NCI-H128 (cell line): ENCODE measurements around the gene GRIA3.

ENCODE experiments used
- DNase-seq: peaks from one replicate; lab custom pipeline; 2025; ENCODE audit not compliant: unreplicated experiment; lab: John Stamatoyannopoulos, UW

The GRIA3 gene

DNA sequence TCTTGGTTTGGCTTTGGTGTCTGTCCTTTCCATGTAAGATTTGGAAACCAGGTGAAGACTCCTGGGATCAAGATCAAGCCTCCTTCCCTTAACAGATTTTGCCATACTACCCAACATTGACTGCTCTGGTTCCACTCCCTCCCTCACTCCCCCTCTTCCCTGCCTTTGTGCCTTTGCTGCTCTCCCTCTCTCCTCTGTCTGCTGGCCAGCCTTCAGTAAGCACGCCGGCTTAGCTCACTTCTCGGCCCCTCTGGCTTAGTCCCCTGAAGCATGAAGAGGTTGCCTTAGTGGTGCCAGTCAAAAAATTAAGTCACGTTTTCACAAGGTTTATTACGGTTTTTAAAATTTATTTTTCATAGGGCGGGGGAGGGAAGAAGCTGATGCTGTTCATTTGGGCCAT lies 6.0 kb downstream of the GRIA3 start:
- no peak for DNase-seq

DNA sequence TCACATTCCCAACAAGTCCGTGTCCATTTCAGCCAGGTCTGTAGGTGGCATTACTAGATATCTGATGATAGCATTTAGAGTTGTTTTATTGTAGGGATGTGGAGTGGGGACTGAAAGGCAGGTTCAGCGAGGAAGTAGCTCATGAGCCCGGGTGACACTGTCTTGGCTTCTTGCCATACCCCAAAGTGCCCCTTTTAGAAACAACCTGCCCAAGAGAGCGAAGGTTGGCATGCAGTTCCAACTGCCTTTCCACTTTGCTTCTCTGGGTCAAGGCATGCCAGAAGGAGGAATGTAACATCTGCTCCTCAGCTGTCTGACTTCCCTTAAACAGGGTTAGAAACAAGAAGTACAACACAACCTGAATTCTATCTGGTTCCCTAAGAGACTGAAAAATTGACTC lies 9.0 kb downstream of the GRIA3 start:
- DNase-seq: no peak

DNA sequence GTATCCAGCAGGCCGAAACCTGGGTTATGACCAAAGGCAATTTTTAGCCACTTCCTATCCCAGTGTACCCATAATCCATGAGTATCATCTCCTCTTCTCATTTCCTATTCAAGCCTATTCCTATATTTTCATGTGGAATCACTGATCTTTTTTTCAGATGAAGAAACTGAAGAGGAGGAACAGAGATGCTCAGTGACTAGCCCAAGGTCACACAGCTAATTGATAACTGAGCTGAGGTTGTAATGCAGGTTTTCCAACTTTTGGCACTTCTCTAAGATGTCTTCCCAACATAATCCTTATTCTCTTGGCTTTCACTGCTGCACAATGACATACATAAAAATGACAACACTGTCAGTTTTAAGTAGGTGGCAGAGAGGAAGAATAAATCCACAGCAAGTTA lies 15.3 kb downstream of the GRIA3 start:
- no peak for DNase-seq

DNA sequence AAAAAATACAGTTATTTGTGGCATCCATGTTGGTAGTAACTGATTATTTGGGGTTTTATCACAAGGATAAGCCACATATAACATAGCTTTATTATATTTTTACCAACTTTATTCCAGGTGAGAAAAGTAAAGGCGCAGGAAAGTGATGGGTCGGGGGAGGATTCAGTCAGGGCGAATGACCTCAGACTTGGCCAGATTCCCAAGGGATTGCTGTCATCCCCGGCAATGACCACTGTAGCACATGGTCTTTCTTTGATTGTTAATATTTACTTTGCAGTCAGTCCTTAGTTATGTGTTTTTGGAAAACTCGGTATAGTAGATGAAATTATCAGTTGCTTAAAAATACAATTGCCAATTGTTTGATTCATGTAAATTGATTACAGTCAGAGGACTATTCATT lies 17.6 kb downstream of the GRIA3 start:
- DNase-seq: no peak

DNA sequence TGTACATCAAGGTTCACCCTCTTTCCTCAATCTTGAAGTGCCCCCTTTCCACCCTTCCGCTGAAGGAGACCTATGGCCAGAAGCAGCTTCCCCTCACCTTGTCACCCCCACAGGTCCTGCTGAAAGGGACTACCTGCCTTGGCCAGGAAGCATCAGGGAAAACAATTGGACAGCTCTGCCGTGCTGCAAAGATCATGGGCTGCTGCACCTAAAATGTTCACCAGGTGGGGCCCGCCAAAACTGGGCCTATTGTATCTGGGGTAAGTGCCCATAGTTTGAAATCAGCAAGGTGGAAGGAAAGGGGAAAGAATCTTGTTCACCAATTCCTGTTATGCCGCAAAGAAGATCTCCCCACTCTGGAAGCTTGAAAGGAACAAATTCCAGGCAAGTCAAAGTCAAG lies 18.4 kb downstream of the GRIA3 start:
- DNase-seq: no peak

DNA sequence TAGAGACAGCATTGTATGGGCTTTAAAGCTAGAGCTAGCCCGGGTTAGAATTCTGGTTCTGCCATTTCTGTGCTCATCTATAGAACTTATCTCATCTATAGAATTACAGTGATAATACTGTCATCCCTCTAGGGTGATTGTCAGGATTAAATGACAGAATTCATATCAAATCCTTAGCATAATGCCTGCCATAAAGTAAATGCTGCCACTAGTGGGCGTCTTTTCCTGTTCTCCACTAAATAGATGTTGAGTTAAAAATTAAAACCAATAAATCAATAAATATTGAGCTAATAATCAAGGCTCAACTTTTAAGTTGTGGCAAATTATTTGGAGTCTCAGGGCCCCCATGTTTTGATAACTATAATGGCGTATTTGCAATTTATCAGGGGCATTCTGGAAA lies 19.7 kb downstream of the GRIA3 start:
- DNase-seq: no peak

DNA sequence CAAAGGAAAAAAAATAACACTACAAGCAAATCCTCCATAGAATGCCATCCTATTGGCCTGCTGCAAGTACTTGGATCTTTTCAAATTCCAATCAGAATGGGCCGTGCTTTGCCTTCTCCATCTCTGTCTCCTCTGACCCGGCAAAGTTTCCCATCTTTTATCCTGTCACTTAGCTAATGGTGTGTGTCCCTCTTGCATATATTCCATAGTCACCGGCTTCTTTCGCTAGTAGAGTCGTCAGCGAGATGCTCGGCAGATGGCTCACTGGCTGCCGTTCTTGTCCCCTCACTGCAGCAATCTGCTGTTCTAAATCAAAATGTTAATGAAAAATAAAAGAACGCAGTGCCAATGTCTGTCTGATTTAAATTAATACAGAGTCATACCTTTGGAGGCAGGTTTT lies 22.1 kb downstream of the GRIA3 start:
- DNase-seq: no peak

DNA sequence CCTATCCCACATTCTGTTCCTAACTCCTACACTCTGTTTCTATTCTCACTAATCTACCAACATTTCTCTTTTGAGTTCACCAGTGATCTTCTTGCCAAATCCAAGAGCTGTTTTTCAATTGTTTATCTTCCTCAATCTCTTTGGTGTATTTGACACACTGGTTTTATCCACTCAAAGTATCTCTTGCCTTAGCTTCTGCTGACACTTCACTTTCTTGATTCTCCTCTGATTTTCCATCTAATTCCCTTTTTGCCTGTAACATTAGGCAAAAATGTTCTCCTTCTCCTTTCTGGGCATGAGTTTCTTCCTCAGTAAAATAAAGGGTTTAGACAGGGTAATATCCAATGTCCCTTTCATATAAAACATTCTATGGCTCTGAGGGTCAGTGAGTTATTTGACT lies 26.2 kb downstream of the GRIA3 start:
- DNase-seq: no peak

DNA sequence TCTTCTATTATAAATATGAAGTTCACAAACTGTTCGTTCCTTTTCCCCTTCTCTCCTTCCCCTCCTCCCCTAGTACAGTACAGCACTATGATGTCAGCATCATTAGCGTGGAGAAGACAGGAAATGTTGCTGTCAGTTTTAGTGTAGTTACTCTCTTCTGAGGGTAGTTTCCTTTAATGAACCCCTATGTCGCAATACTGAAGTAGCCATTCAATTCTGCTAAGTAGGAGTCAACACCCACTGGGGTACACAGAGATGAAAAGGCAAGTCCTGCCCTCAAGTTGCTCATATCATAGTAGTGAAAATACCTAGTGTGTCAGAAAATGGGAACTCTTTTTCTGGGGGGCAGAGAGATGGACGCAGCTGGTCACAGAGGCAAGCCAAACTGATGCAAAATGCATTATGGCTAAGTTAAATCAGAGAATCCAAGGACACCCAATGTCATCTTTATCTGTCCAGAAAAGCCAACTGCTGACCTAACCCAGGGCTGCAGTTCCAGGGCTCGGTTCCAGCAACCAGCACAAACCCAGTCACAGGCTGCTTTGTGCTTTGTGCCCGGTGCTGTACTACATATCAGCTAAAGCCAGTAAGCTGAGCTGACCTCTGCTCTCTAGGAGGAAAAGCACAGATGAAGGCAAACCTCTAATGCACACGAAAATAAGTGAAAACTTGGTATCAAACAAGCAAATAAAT lies 31.5 kb downstream of the GRIA3 start:
- no peak for DNase-seq

DNA sequence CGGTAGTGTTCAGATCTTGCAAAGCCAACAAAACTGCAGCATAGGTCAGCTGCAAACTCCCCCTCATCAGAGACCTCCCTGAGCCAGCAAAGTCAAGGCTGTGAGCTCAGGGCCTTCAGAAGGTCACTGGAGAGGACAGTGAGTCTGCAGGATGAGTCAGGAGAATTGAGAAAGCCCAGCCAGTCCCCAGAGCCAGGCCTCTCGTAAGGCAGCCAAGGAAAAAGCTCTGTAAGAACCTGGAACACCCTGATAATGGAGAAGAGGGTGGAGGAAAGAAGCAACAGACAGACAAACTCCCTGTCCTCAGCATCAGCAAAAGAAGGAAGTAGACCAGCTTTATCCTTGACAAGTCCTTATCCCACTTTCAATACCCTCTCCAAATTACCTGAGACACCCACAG lies 33.0 kb downstream of the GRIA3 start:
- no peak for DNase-seq

DNA sequence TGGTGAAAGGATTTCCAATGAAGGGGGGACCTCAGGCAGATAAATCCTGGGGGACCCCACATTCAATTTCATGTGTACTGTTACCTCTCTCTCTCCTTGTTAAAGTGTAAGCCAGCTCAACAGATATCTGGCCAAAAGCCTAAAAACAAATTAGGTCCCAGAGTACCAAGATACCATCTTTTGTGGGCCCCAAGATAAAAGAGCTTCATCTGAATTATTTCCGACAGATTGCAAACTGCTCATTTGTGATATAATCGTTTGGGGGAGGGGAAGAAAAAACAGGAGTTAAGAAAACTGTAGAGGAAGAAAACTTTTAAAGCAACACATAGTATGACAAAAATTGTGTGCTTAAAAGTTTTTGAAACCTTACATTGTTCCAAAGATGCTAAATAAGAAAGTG lies 33.6 kb downstream of the GRIA3 start:
- no peak for DNase-seq

DNA sequence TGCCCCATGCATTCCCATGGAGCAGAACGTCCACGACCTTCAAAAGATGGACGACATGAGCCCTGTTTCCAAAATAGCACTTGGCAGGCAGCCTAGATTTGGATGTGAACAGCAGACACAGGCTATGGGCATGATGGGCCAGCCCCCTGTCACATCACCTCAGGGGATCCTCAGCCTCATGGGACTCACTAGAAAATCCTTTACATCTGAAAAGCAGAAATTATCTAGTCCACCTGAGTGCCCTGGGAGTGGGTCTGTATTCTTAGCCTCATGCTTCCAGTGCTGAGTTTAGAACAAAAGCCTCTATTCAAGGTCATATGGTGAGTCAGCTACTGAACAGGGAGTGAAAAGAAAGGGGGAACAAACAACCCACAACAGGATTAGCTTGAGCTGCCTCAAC lies 35.8 kb downstream of the GRIA3 start:
- no peak for DNase-seq

DNA sequence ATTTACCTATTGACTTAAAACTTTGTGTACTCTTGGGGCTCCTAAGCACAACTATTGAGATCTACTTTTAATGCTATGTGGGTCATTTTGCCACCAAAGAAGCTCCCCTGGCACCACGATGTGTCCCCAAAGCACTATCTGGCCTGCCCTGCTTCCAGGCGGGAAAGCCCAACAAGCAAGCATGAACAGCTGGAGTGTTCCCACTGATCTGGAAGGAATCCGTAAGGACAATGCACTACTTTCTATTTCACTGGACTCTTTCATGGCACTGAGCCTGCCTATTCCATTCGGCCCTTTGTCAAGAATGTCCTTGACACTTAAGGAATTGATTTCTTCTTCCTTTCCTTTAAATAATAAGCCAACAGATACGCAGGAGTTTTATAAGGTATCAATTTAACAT lies 38.8 kb downstream of the GRIA3 start:
- no peak for DNase-seq

DNA sequence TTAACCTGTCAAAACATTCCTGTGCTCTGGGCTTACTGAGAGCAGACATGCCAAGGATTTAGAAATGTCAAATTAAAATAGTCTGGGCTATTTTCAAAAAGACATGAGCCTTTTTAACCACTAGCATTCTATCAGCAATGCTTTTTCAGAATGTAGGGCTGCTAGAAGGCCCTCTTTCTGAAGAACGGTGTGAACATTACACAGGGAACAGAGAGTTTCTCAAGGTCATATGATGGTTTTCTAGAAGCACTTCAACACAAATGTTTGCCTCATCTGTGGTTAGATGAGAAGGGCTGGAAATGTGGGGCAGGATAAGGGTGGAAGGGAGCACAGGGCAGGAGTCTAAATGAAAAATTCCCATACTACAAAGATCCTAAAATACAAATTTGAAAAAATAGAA lies 39.3 kb downstream of the GRIA3 start:
- no peak for DNase-seq

DNA sequence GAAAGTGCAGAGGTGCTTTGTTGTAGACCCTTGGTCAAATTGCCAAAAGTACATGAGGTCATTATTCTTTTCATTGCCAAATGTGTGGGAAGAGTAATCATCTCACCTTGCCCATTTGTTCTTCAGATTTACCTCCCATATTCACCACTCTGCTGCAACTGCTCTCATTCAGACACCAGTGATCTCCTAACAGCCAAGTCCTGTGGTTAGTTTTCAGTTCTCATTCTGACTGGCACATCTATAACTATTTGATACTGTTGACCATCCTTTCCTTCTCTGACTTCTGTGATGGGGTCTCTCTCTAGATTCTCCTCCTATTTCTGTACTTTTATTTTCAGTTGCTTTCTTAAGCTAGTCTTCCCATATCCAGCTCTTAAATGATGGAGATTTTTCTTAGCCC lies 39.8 kb downstream of the GRIA3 start:
- no peak for DNase-seq

DNA sequence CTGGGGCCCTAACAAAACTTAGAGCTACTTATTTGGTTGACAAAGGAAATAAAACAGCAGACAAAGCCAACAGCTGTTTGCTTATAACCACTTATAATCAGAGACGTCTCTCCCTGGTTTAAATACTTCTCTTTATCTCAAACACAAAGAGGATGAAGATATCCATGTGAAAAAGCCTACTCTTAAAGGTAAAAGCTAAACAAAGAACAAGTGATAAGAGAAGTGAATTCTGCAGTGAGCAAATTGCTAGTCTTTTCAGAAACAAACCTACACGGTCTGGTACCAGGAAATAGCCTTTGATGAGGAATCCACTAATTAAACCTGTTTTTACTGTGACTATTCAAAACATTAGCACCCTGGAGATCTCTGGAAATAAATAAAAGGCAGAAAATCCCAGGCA lies 46.7 kb downstream of the GRIA3 start:
- no peak for DNase-seq

DNA sequence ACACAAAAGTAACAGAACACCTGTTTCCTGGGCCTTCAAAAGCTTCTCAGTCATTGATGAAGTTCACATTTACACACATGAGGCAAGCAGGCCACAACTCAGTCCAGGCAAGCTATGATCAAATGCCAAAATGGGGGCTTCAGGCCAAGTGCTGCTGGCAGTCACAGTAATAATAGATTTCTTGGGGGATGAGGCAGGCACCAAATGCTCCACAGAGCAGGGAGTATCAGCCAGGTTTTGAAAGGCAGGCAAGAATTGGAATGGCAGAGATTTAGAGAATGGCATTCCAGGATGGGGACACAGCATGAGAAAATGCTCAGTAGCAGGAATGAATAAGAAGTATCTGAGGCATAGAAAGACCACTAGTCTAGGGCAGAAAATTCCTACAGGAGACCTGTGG lies 52.8 kb downstream of the GRIA3 start:
- DNase-seq: no peak

DNA sequence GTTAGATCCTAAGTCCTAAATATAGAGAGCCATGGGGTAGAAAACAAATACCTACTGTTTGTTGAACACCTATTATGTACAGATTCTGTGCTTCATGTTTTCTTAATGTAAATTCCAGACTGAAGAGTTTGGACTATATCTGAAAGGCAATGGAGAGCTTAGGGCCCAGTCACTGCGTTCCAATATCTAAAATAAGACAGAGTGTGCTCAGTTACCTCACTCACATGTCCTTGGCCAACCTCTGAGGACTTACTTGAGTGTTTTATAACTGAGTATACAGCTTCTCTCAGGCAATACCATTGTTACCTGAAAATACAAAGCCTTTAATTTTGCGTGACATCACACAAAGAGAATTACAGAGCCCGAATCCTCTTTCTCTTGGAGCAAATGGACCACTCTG lies 53.2 kb downstream of the GRIA3 start:
- no peak for DNase-seq

DNA sequence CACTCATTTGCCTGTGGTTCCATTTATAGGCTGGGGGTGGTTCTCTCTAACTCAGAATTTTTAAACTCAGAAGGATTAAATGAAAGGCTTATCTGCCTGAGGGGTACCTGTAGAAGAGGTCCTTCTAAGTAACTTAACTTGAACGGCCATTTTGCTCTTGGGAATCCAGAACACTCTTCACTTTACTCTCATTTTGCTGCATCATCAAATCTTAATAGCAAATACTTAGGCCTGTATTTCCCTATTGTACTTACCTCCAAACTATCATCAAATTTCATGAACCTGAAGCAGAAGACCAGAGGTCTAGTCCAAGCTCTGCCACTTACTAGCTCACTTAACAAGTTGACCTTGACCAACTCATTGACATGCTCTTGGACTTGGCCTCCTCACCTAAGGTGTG lies 70.4 kb downstream of the GRIA3 start:
- DNase-seq: no peak

DNA sequence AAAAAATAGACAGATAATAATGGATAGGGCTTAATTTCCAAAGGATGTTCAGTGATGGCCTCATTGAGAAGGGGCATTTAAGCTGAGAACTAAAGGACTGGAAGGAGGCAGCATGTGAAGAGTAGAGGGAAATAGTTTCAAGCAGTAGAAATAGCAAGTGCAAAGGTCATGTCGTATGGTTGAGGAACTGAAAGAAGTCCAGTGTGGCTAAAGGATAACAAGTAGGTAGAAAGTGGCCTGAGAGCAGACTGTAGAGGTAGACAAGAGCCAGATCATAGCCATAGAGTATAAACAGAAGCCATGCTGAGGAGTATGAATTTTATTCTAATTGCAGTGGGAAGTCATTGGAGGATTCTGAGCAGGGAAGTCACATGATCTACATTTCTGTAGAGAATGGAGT lies 72.3 kb downstream of the GRIA3 start:
- no peak for DNase-seq

DNA sequence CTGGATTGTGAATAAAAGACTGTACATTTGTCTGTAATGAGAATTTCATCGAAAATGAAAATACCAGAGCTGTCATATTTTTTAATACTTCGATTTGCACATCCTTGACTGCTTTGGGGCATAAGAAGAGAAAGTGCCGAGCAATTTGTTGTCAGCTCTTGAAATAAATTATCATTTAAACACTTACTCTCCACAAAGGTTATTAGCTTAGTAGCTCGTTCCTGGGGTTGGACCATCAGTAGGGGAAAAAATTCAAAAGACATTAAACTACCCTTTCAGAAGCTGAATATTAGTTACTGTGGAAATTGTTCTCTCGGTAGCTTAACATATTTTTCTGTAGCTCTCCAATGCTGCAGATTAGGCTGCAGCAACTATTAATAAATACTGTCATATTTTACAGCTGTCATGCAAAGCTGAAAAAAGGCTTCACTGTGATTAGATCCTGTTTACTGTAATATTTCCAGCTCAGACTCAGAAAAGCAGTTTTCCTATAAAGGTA lies 76.9 kb downstream of the GRIA3 start:
- no peak for DNase-seq

DNA sequence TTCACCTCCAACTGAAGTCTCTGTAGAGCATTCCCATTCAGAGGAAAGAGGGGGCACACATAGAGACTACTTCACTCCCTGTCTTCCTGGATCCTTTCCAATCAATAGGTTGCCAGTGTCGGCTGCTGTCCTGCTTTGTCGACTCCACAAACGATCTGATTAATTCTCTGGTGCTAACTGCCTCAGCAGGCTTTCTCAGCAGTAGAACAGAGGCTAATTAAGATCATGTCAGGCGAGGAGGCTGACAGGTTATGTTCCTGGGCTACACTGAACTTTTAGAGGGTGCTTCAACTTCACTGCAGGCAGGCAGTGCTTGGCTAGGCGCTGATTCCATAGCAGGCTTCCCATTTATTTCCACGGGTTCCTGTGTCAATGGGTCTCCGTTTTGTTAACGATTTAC lies 79.2 kb downstream of the GRIA3 start:
- DNase-seq: no peak

DNA sequence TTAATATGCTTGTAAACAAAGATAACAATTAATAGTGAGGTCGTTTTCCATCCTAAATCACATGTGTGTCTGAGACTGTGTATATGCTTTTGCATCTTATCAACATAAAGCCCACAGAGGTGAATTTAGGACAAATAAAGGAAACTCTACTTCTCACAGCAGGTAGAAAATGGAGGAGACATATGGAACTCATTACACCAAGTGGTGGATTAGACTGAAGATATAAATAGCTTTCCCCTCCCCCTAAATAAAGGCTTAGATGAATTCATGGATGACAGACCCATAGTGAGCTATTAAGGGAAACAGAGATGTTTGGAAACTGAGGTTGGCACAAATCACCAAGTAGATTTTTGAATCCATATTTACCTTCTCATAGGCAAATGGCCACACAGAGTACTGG lies 79.7 kb downstream of the GRIA3 start:
- no peak for DNase-seq

DNA sequence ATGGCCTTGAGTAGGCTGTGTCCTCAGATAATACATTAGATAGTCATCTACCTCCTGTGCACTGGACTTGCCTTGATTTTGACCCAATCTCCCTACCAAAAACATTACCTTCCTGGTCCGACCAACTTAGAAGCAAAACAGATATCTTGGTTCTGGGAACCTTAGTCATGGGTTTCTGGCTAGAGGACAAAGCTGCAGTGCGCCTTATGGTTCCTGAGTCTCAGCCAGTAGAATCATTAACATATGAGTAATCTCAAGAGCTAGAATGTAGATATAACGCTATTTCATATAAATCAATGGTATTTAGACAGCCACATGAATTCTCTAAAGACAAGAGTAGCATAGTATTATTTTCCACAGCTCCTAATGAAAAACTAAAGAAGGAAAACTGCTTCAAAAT lies 83.1 kb downstream of the GRIA3 start:
- no peak for DNase-seq
